ENCODE measurements around the gene RRAS2.
A peak's percentile ranks its signal among the peaks of the same experiment; 100 is the strongest.

RRAS2 gene

GRCh38 chr11:14251754-14252153 is 107.2 kb downstream of the RRAS2 start:
- no peak overlapping the region for H3K4me3 ChIP-seq (ENCODE audit: low read depth, low read length)
- POLR2A ChIA-PET = no interaction called here
- no peak for DNase-seq (ENCODE audit: low read depth, low spot score)
- TF ChIP-seq CTCF (IDR thresholded peaks at IDR 0.05; ENCODE audit: insufficient read depth, low read length, missing control alignments) = no peak
- CTCF ChIA-PET = interaction anchor here (0.8 to 5.2 kb wide), 5 partner anchors 11 to 480 kb away, joined by 3 to 84 read pairs (median 14); no protein-coding TSS in a partner anchor

- peak; percentile 75 for TF ChIP-seq CTCF (IDR thresholded peaks at IDR 0.05; ENCODE audit: insufficient read depth, low read length, missing control alignments)
- H3K4me3 ChIP-seq (ENCODE audit: low read depth, low read length) = no peak overlapping the region
- CTCF ChIA-PET = interaction anchor here (0.6 to 5.2 kb wide), 15 partner anchors 9 to 1039 kb away, joined by 3 to 84 read pairs (median 5); no protein-coding TSS in a partner anchor
- DNase-seq (ENCODE audit: low read depth, low spot score) = no peak
- POLR2A ChIA-PET = no interaction called here
Observed at GRCh38 chr11:14249121-14249963, 109.6 kb downstream of the RRAS2 start.

- CTCF ChIA-PET = interaction anchor here (1.2 to 4.2 kb wide), 2 partner anchors 285 to 292 kb away, joined by 3 to 28 read pairs; no protein-coding TSS in a partner anchor
- no peak for TF ChIP-seq CTCF (IDR thresholded peaks at IDR 0.05; ENCODE audit: insufficient read depth, low read length, missing control alignments)
- no peak overlapping the region for H3K4me3 ChIP-seq (ENCODE audit: low read depth, low read length)
- DNase-seq (ENCODE audit: low read depth, low spot score) = no peak
- POLR2A ChIA-PET = no interaction called here
Observed at GRCh38 chr11:14248580-14248981, 110.4 kb downstream of the RRAS2 start.

GRCh38 chr11:14245444-14245843 is 113.5 kb downstream of the RRAS2 start:
- DNase-seq (ENCODE audit: low read depth, low spot score) = no peak
- CTCF ChIA-PET = interaction anchor here (4.2 kb wide), 1 partner anchor 289 kb away, joined by 28 read pairs; no protein-coding TSS in a partner anchor
- POLR2A ChIA-PET = no interaction called here
- TF ChIP-seq CTCF (IDR thresholded peaks at IDR 0.05; ENCODE audit: insufficient read depth, low read length, missing control alignments) = no peak
- H3K4me3 ChIP-seq (ENCODE audit: low read depth, low read length) = no peak overlapping the region

- CTCF ChIA-PET = interaction anchor here (4.2 kb wide), 1 partner anchor 289 kb away, joined by 28 read pairs; no protein-coding TSS in a partner anchor
- H3K4me3 ChIP-seq (ENCODE audit: low read depth, low read length) = no peak overlapping the region
- POLR2A ChIA-PET = no interaction called here
- DNase-seq (ENCODE audit: low read depth, low spot score) = no peak
- no peak for TF ChIP-seq CTCF (IDR thresholded peaks at IDR 0.05; ENCODE audit: insufficient read depth, low read length, missing control alignments)
Observed at GRCh38 chr11:14244926-14245325, 114.1 kb downstream of the RRAS2 start.

GRCh38 chr11:14242733-14243132 is 116.2 kb downstream of the RRAS2 start:
- no peak for DNase-seq (ENCODE audit: low read depth, low spot score)
- TF ChIP-seq CTCF (IDR thresholded peaks at IDR 0.05; ENCODE audit: insufficient read depth, low read length, missing control alignments) = no peak
- CTCF ChIA-PET = no interaction called here
- H3K4me3 ChIP-seq (ENCODE audit: low read depth, low read length) = no peak overlapping the region
- POLR2A ChIA-PET = no interaction called here
